Measurements from ENCODE around the gene THBS1.

GRCh38 chr15:39579487-39580116 is 1.3 kb upstream of the THBS1 start:
- TF ChIP-seq EZH2 (IDR thresholded peaks at IDR 0.05; ENCODE audit: borderline replicate concordance, insufficient read depth, low read depth, low read length, poor library complexity, severe bottlenecking) (no peak), CTCF (IDR thresholded peaks at IDR 0.05) (no peak)
